K562 (cell line): ENCODE measurements around the gene HLA-DOB.

Experiments
- CREBBP ChIP-seq: IDR thresholded peaks from one replicate; pipeline ENCODE4 v1.6.1; 2012; ENCODE audit warnings: low read depth, mild to moderate bottlenecking, control low read depth, inconsistent platforms, low read length
- POLR2H ChIP-seq: IDR thresholded peaks from 2 replicates; pipeline ENCODE4 v1.6.1; 2016; ENCODE audit warnings: missing genetic modification characterization, low read depth, mild to moderate bottlenecking, control low read depth, missing compliant biosample characterization, moderate library complexity
- SIRT6 ChIP-seq: IDR thresholded peaks from one replicate; pipeline ENCODE4 v1.6.1; 2012; ENCODE audit warnings: low read depth, mild to moderate bottlenecking, control low read depth, inconsistent platforms, low read length, moderate library complexity
- SP1 ChIP-seq: sonication (generic); formaldehyde crosslinking; IDR thresholded peaks from 2 replicates; pipeline ENCODE4 v1.8.1; 2022; ENCODE audit warnings: mild to moderate bottlenecking, missing genetic modification reagents
- TAF1 ChIP-seq: IDR thresholded peaks from 2 replicates; pipeline ENCODE4 v1.6.1; 2011; ENCODE audit warnings: mild to moderate bottlenecking, low read length, moderate library complexity; ENCODE audit not compliant: insufficient read depth, control insufficient read depth, severe bottlenecking; ENCODE audit errors: extremely low read depth
- XRCC5 ChIP-seq: fragments of 200-400 bp; formaldehyde crosslinking; IDR thresholded peaks from 2 replicates; pipeline ENCODE4 v1.6.1; 2017; ENCODE audit warnings: low read depth, mild to moderate bottlenecking, low read length
- ZNF3 ChIP-seq: fragments of 250-450 bp; sonication (Bioruptor Pico); IDR thresholded peaks from 2 replicates; pipeline ENCODE4 v1.5.0; 2021; ENCODE audit warnings: mild to moderate bottlenecking, moderate library complexity
- TF ChIP-seq, protein P1 (sequence below): sonication (generic); formaldehyde crosslinking; IDR thresholded peaks from 2 replicates; pipeline ENCODE4 v1.5.0; 2020; ENCODE audit warnings: missing genetic modification reagents
- TF ChIP-seq, protein P2 (sequence below): sonication (generic); formaldehyde crosslinking; IDR thresholded peaks from 2 replicates; pipeline ENCODE4 v1.8.1; 2022; ENCODE audit warnings: missing genetic modification reagents

DNA sequence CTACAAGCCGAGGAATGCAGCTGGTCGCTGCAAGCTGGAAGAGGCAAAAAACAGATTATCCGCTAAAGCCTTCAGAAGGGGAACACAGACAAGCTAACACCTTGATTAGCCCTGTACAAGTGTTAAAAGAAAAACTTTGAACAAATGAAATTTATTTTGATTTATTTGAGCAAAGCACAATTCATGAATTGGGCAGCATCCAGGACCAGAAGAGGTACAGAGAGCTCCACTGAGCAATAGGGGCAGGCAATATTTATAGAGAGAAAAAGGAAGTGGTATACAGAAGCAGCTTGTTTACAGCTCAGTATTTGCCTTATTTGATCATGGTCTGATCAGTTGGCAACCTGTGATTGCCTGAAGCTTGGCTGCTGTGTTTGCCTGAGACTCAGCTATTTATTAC, 17.6 kb downstream of the HLA-DOB start:
- no peak for TF ChIP-seq SP1 (CRISPR knock-in tag)
- TF ChIP-seq, protein P1, sequence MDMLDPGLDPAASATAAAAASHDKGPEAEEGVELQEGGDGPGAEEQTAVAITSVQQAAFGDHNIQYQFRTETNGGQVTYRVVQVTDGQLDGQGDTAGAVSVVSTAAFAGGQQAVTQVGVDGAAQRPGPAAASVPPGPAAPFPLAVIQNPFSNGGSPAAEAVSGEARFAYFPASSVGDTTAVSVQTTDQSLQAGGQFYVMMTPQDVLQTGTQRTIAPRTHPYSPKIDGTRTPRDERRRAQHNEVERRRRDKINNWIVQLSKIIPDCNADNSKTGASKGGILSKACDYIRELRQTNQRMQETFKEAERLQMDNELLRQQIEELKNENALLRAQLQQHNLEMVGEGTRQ (CRISPR knock-in tag), result no peak
- TF ChIP-seq, protein P2, sequence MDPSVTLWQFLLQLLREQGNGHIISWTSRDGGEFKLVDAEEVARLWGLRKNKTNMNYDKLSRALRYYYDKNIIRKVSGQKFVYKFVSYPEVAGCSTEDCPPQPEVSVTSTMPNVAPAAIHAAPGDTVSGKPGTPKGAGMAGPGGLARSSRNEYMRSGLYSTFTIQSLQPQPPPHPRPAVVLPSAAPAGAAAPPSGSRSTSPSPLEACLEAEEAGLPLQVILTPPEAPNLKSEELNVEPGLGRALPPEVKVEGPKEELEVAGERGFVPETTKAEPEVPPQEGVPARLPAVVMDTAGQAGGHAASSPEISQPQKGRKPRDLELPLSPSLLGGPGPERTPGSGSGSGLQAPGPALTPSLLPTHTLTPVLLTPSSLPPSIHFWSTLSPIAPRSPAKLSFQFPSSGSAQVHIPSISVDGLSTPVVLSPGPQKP (CRISPR knock-in tag), result no peak
- TF ChIP-seq CREBBP, result no peak
- TF ChIP-seq XRCC5, result no peak
- no peak for TF ChIP-seq POLR2H (tag)
- TF ChIP-seq SIRT6, result no peak
- no peak for TF ChIP-seq ZNF3 (CRISPR knock-in tag)
- TF ChIP-seq TAF1, result no peak
